Keratinocyte (primary cell): Measurements from ENCODE around the gene PAIP2. TPM values are rescaled to one million over a fixed set of nuclear protein-coding genes. Genes with fewer than 3 reads are reported as not detected.
A peak's percentile ranks its signal among the peaks of the same experiment; 100 is the strongest.

Experiments used
- DNase-seq: peaks from one replicate; pipeline ENCODE4 v3.0.0-alpha.2; 2011; ENCODE audit warnings: low read depth, missing footprints, low spot score
- FAIRE-seq: peaks from 2 replicates; lab custom pipeline; 2011; peaks lifted over from hg19 to GRCh38; lab: Jason Lieb, UNC
- H2AFZ ChIP-seq: 2 replicates; pipeline ENCODE4 v1.6.0; 2012; ENCODE audit warnings: low read length, control low read depth, inconsistent platforms; ENCODE audit not compliant: control insufficient read depth
- H3K27ac ChIP-seq: 2 replicates; pipeline ENCODE4 v1.5.1; 2011; ENCODE audit warnings: low read length; ENCODE audit not compliant: control insufficient read depth, insufficient read depth
- H3K27me3 ChIP-seq: 3 replicates; pipeline ENCODE4 v1.6.0; 2011; ENCODE audit warnings: low read length; ENCODE audit not compliant: control insufficient read depth, insufficient read depth; ENCODE audit errors: extremely low read depth
- H3K36me3 ChIP-seq, 2 experiments: 2 replicates in 1 of 2; 3 replicates in 1 of 2; pipeline ENCODE4 v1.5.1; 2011; ENCODE audit warnings: low read length in 2 of 2, mild to moderate bottlenecking in 1 of 2; ENCODE audit not compliant: control insufficient read depth in 2 of 2, insufficient read depth in 2 of 2; ENCODE audit errors: extremely low read depth in 1 of 2
- H3K4me1 ChIP-seq: 3 replicates; pipeline ENCODE4 v1.5.1; 2011; ENCODE audit warnings: low read length; ENCODE audit not compliant: control insufficient read depth, insufficient read depth; ENCODE audit errors: extremely low read depth
- H3K4me2 ChIP-seq: 3 replicates; pipeline ENCODE4 v1.6.0; 2011; ENCODE audit warnings: low read depth, low read length; ENCODE audit not compliant: control insufficient read depth, insufficient read depth; ENCODE audit errors: extremely low read depth
- H3K4me3 ChIP-seq, 3 experiments: fragments of 200-600 bp in 1 of 3; sonication (generic) in 1 of 3; 2 replicates in 2 of 3; 3 replicates in 1 of 3; pipeline ENCODE4 v1.5.1; 2011 to 2016; ENCODE audit warnings: low read length in 3 of 3, mild to moderate bottlenecking in 3 of 3, control low read depth in 2 of 3, inconsistent platforms in 1 of 3, low read depth in 1 of 3, mixed read lengths in 1 of 3, mixed run types in 1 of 3, moderate library complexity in 1 of 3; ENCODE audit not compliant: control insufficient read depth in 2 of 3, insufficient read depth in 2 of 3; ENCODE audit errors: extremely low read depth in 1 of 3
- H3K79me2 ChIP-seq: 2 replicates; pipeline ENCODE4 v1.6.0; 2012; ENCODE audit warnings: low read length; ENCODE audit not compliant: control insufficient read depth, insufficient read depth
- H3K9ac ChIP-seq: 3 replicates; pipeline ENCODE4 v1.6.0; 2011; ENCODE audit warnings: low read length; ENCODE audit not compliant: control insufficient read depth, insufficient read depth; ENCODE audit errors: extremely low read depth
- H3K9me1 ChIP-seq: 3 replicates; pipeline ENCODE4 v1.6.0; 2011; ENCODE audit warnings: low read length; ENCODE audit not compliant: control insufficient read depth, insufficient read depth; ENCODE audit errors: extremely low read depth
- H3K9me3 ChIP-seq: 2 replicates; pipeline ENCODE4 v1.5.1; 2012; ENCODE audit warnings: low read depth, low read length; ENCODE audit not compliant: control insufficient read depth
- H4K20me1 ChIP-seq: 3 replicates; pipeline ENCODE4 v1.6.0; 2011; ENCODE audit warnings: low read length; ENCODE audit not compliant: control insufficient read depth, insufficient read depth; ENCODE audit errors: extremely low read depth
- EZH2 ChIP-seq: IDR thresholded peaks from one replicate; pipeline ENCODE4 v1.6.1; 2012; ENCODE audit warnings: inconsistent platforms, mild to moderate bottlenecking, low read length, moderate library complexity
- dilution Hi-C: fragments of 300-500 bp; cut with MboI; formaldehyde crosslinking; loops from one replicate; pipeline ENCODE4 v1.7.0; 2020; ENCODE audit warnings: low sequenced_read_pairs; ENCODE audit not compliant: extremely low pct_ligation_motif_present
- polyA plus RNA-seq, 5 experiments: library from polyadenylated mRNA; depleted of rRNA in 3 of 5; stranded (reverse) in 3 of 5; stranded (forward) in 1 of 5; unstranded in 1 of 5; fragments of >200 nt; gene quantifications; 1 replicate in 1 of 5; 2 replicates in 3 of 5; 3 replicates in 1 of 5; pipeline versions ENCODE4 v1.2.1 to v1.2.3, GENCODE V29; 2011 to 2012; ENCODE audit warnings: missing spikeins in 2 of 5, low read depth in 1 of 5, low replicate concordance in 1 of 5
- TF ChIP-seq, protein P1 (sequence below), 3 experiments: IDR thresholded peaks in 1 of 3; conservative IDR thresholded peaks in 1 of 3; optimal IDR thresholded peaks in 1 of 3; 2 replicates in 2 of 3; 3 replicates in 1 of 3; pipeline versions ENCODE3 to v1.5.1; 2011; ENCODE audit warnings: low read length in 3 of 3, mild to moderate bottlenecking in 3 of 3, moderate library complexity in 2 of 3, control low read depth in 1 of 3, inconsistent platforms in 1 of 3; ENCODE audit not compliant: insufficient read depth in 2 of 3; ENCODE audit errors: extremely low read depth in 1 of 3

PAIP2 gene
- polyA plus RNA-seq, 1 donor (not counting 4 experiments of a cell fraction or from before 2014, with no cell fraction given), result 65.6 TPM

GRCh38 chr5:139383993-139384590 lies 42.4 kb downstream of the PAIP2 start:
- Histone ChIP-seq H3K9me1 (no peaks in the 10 kb centered on the region), H3K36me3 (no peaks in the 10 kb centered on the region), H3K4me2 (peak overlapping the region; percentile 16), H3K9me3 (no peaks in the 10 kb centered on the region), H3K27me3 (no peaks in the 10 kb centered on the region), H3K27ac (no peak overlapping the region), H3K4me1 (peaks cover 25% of the 10 kb centered on the region), H4K20me1 (no peaks in the 10 kb centered on the region), H3K9ac (no peak overlapping the region), H3K79me2 (no peaks in the 10 kb centered on the region), H3K4me3 (no peak overlapping the region), H2AFZ (peak overlapping the region; percentile 15)
- DNase-seq (no peak), FAIRE-seq (no peak)
- no peak for TF ChIP-seq EZH2
- TF ChIP-seq, protein P1, sequence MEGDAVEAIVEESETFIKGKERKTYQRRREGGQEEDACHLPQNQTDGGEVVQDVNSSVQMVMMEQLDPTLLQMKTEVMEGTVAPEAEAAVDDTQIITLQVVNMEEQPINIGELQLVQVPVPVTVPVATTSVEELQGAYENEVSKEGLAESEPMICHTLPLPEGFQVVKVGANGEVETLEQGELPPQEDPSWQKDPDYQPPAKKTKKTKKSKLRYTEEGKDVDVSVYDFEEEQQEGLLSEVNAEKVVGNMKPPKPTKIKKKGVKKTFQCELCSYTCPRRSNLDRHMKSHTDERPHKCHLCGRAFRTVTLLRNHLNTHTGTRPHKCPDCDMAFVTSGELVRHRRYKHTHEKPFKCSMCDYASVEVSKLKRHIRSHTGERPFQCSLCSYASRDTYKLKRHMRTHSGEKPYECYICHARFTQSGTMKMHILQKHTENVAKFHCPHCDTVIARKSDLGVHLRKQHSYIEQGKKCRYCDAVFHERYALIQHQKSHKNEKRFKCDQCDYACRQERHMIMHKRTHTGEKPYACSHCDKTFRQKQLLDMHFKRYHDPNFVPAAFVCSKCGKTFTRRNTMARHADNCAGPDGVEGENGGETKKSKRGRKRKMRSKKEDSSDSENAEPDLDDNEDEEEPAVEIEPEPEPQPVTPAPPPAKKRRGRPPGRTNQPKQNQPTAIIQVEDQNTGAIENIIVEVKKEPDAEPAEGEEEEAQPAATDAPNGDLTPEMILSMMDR (optimal IDR thresholded peaks at IDR 0.05 in 1 of 3, IDR thresholded peaks at IDR 0.05 in 1 of 3, conservative IDR thresholded peaks at IDR 0.05 in 1 of 3; ENCODE audit: extremely low read depth in 1 of 3, insufficient read depth in 2 of 3, low read length in 3 of 3), result no peak
- dilution Hi-C loops, result no loop called here

DNA sequence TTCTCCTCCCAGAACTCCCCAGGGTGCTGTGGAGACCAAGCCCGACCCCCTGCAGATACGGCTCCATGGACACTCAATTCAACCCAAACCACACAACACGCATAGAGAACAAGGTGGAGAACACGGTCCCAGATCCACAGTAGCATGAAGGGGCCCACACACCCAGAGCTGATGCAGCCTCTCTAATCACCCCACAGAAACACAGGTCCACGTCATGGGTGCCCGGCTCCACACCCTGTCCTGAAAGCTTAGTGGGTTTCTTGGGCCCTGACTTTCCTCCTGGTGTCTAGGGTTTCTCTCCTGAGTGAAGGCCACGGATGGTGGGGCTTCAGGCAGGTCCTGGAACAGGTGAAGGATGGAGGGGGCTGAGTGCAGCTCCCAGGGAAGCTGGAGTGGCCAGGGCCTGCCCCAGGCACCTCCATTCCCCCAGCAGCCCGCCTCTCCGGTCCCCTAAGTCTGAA lies 43.0 kb downstream of the PAIP2 start:
- dilution Hi-C loops, result no loop called here
- H3K27ac ChIP-seq, result no peak overlapping the region
- FAIRE-seq, result no peak

More for the DNA sequence above, 43.0 kb downstream of the PAIP2 start:
- Histone ChIP-seq H3K9me1 (no peaks in the 10 kb centered on the region), H3K4me3 (peak overlapping the region in 2 of 3 experiments; percentile 39), H3K36me3 (no peaks in the 10 kb centered on the region), H3K9me3 (no peaks in the 10 kb centered on the region), H3K27me3 (no peaks in the 10 kb centered on the region), H3K79me2 (no peaks in the 10 kb centered on the region), H3K4me1 (peaks cover 24% of the 10 kb centered on the region), H3K9ac (no peak overlapping the region), H2AFZ (peak overlapping the region; percentile 15), H3K4me2 (peak overlapping the region; percentile 76), H4K20me1 (no peaks in the 10 kb centered on the region)
- DNase-seq, result no peak
- TF ChIP-seq, protein P1 (optimal IDR thresholded peaks at IDR 0.05 in 1 of 3, IDR thresholded peaks at IDR 0.05 in 1 of 3, conservative IDR thresholded peaks at IDR 0.05 in 1 of 3; ENCODE audit: extremely low read depth in 1 of 3, insufficient read depth in 2 of 3, low read length in 3 of 3), result no peak
- no peak for TF ChIP-seq EZH2
